Choroid plexus epithelial cell (primary cell): ENCODE data around the gene CORT.
A peak's percentile ranks its signal among the peaks of the same experiment; 100 is the strongest.

Source experiments
- DNase-seq: peaks from one replicate; pipeline ENCODE4 v3.0.0-alpha.2; 2010; ENCODE audit warnings: low read depth
- H3K4me3 ChIP-seq: 2 replicates; pipeline ENCODE4 v1.5.1; 2011; ENCODE audit warnings: low read depth, mild to moderate bottlenecking, control low read depth, low read length, moderate library complexity
- TF ChIP-seq, protein P1 (sequence below): conservative IDR thresholded peaks from 2 replicates; pipeline ENCODE4 v1.5.1; 2011; ENCODE audit warnings: low read depth, mild to moderate bottlenecking, control low read depth, inconsistent platforms, low read length, moderate library complexity

Gene CORT

DNA sequence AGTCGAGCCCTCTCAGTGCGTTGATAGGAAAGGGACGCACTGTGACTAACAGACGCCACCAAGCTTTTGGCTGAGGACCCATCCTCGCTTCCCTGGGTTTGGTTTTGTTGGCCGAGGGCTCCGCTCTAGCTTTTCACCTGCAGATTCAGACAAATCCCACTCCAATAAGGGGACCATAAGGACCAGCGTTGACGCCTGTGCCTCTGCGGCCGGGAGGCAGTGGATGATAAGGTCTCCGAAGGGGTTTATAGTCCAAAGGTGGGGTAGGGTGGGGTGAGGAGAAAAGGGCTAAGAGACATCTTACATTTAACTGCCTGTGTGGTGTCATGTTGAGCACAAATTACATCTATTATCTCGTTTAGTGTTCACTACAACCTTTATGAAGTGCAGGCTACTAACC lies 25.7 kb downstream of the CORT start:
- no peak for DNase-seq
- TF ChIP-seq, protein P1, sequence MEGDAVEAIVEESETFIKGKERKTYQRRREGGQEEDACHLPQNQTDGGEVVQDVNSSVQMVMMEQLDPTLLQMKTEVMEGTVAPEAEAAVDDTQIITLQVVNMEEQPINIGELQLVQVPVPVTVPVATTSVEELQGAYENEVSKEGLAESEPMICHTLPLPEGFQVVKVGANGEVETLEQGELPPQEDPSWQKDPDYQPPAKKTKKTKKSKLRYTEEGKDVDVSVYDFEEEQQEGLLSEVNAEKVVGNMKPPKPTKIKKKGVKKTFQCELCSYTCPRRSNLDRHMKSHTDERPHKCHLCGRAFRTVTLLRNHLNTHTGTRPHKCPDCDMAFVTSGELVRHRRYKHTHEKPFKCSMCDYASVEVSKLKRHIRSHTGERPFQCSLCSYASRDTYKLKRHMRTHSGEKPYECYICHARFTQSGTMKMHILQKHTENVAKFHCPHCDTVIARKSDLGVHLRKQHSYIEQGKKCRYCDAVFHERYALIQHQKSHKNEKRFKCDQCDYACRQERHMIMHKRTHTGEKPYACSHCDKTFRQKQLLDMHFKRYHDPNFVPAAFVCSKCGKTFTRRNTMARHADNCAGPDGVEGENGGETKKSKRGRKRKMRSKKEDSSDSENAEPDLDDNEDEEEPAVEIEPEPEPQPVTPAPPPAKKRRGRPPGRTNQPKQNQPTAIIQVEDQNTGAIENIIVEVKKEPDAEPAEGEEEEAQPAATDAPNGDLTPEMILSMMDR = no peak
- peak overlapping the region; percentile 93 for H3K4me3 ChIP-seq

DNA sequence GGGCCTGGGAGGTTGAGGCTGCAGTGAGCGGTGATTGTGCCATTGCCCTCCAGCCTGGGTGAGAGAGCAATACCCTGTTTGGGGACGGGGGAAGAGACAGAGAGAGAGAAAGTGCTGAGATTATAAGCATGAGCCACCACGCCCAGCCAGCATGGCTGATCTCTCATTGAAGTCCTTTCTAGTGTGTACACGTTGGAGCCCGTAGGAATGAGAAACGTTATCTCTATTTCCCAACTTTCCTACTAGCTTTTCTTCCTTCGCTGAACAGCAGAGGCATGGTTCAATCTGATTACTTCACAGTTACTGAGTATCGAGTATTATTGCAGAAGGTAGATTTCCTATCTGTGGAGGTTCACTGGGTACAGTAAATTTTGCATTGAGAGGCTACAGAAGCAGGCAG lies 29.5 kb downstream of the CORT start:
- TF ChIP-seq, protein P1 = no peak
- no peak for DNase-seq
- H3K4me3 ChIP-seq = no peak overlapping the region

DNA sequence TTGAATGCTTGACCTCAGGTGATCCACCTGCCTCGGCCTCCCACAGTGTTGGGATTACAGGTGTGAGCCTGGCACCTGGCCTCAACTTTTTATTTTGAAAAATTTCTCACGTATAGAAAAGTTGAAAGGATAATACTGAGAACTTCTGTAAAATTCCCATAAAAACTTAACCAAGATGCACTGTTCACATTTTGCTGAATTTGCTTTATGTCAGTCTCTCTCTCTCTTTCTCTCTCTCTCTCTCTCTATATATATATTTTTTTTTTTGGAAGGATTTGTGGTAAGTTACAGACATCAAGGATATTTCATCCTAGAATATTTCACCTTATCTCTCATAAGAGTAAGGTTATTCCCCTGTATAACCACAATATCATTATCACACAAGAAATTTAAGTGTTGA lies 30.8 kb downstream of the CORT start:
- TF ChIP-seq, protein P1 = no peak
- no peak overlapping the region for H3K4me3 ChIP-seq
- no peak for DNase-seq

DNA sequence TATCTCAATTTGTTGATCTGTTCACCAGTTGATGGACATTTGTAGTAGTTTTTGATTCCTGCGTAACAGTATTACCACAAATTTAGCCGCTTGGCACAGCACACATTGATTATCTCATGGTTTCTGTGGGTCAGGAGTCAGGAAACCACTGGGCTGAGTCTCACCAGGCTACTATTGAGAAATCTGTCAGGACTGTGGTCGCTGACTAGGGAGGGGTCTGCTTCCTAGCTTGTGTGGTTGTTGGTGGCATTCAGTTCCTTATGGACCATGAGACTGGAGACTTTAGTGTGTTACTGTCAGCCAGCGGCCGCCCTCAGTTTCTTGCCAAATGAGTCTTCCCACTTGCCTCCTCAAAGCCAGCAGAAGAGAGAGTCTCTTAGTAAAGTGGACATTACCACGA lies 34.7 kb downstream of the CORT start:
- DNase-seq = no peak
- TF ChIP-seq, protein P1 = no peak
- H3K4me3 ChIP-seq = no peak overlapping the region

DNA sequence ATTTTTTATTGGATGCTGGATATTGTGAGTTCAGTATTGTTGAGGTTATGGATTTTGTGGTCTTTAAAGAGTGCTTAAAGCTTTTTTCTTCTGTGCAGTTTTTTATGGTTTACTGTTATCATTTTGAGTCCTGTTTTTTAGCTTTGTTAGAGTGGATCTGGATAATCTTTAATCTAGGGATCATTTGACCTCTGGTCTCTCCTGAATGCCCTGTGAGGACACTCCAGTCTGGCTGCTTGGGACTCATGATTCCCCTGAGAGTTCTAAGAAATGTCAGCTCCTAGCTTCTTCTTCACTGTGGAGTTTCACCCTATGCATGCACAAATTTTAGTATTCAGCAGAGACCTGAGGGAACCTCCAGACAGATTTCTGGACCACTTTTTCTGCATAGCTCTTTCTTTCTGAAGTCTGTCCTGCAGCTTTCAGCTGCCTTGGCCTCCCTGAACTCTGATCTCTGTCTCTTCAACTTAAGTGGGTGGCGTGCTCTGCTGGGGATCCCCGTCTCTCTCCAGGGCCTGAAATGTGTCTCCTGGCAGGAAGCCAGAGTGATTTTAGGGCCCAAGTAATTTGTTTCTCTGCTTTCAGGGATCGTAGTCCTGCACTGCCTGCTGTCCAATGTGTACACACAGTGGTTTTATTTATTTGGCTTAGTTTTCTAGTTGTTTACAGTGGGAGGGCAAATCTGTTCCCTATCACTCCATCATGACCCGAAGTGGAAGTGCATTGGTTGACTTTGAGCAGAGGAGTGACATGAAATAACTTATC lies 39.6 kb downstream of the CORT start:
- TF ChIP-seq, protein P1 = no peak
- H3K4me3 ChIP-seq = no peak overlapping the region
- no peak for DNase-seq

DNA sequence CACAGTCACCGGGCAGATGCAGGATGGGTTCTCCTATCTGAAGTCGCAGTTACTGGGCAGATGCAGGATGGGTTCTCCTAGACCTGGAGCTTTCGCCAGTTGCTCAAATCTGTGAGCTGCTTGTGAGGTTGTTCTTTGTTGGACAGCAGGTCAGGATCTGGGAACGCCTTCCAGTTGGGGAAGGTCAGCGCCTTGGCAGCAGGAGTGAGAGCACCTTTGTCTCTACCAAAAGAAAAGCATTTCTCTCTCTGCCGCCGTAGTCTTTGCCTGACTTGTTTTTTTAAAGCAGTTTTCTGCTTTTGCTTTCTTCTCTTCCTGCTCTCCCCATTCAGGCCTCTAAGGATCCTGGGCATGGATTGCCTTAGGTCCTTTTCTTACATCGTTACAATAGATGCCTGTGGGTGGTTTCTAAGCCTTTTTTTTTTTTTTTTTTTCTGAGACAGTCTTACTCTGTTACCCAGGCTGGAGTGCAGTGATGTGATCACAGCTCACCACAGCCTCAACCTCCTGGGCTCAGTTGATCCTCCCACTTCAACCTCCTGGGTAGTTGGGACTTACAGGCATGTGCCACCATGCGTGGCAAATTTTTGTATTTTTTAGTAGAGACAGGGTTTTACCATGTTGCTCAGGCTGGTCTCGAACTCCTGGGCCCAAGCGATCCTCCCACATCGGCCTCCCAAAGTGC lies 40.6 kb downstream of the CORT start:
- DNase-seq = no peak
- TF ChIP-seq, protein P1 = no peak
- H3K4me3 ChIP-seq = no peak overlapping the region

DNA sequence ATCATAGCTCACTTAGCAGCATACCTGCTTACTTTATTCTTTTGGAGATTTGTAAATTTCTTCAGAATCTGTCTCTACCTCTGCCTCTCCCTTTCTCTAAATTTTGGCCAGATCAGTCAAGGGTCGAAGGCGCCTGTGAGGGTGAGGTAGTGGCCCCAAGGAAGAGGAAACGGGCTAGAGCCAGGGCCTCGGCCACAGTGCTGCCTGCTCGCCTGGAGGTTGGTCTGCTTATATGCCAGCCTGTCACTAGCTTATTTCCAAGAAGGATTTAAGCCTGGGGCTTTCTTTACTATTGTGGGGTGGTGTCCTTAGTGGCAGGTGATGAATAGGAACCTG lies 44.6 kb downstream of the CORT start:
- no peak overlapping the region for H3K4me3 ChIP-seq
- no peak for DNase-seq
- TF ChIP-seq, protein P1 = no peak
